ENCODE measurements around the gene HORMAD2.

HORMAD2 gene

GRCh38 chr22:30169002-30169401, 88.7 kb downstream of the HORMAD2 start:
- H3K36me3 ChIP-seq (ENCODE audit: control insufficient read depth in 1 of 2, insufficient read depth in 2 of 2, low read length in 2 of 2), result no peaks in the 10 kb centered on the region
- H3K4me2 ChIP-seq (ENCODE audit: low read length), result no peak overlapping the region
- no peak overlapping the region for H3K18ac ChIP-seq (ENCODE audit: low read length)
- H3K14ac ChIP-seq (ENCODE audit: low read length), result no peak overlapping the region
- no peak overlapping the region for H2BK12ac ChIP-seq (ENCODE audit: low read length)
- no CpG with 5 or more reads among the region's 1 CpG for WGBS (ENCODE audit: extremely low coverage, insufficient coverage, insufficient read length)
- H3K79me2 ChIP-seq (ENCODE audit: control insufficient read depth, insufficient read depth, low read length, poor library complexity), result no peaks in the 10 kb centered on the region
- no peak overlapping the region for H3K4ac ChIP-seq (ENCODE audit: low read depth, low read length)
- no peak overlapping the region for H3K27ac ChIP-seq (ENCODE audit: low read depth, low read length)
- no peaks in the 10 kb centered on the region for H3K27me3 ChIP-seq (ENCODE audit: insufficient read depth, low read length)
- H2BK5ac ChIP-seq (ENCODE audit: low read depth, low read length, poor library complexity), result no peak overlapping the region
- H3K23ac ChIP-seq (ENCODE audit: low read length), result no peak overlapping the region
- no peak overlapping the region for H3K4me3 ChIP-seq (ENCODE audit: low read depth, low read length)
- H4K12ac ChIP-seq (ENCODE audit: low read depth, low read length), result no peak overlapping the region
- H2AFZ ChIP-seq (ENCODE audit: insufficient read depth, low read length, poor library complexity), result no peak overlapping the region
- H4K8ac ChIP-seq (ENCODE audit: low read depth, low read length), result no peak overlapping the region
- no peaks in the 10 kb centered on the region for H3K4me1 ChIP-seq (ENCODE audit: control insufficient read depth in 1 of 2, insufficient read depth in 2 of 2, low read length in 2 of 2)
- H4K91ac ChIP-seq (ENCODE audit: low read depth, low read length), result no peak overlapping the region
- no peak overlapping the region for H3K9ac ChIP-seq (ENCODE audit: low read length)
- H3K79me1 ChIP-seq (ENCODE audit: low read length), result no peaks in the 10 kb centered on the region
- no peak overlapping the region for H2AK5ac ChIP-seq (ENCODE audit: low read length)
- H2BK120ac ChIP-seq (ENCODE audit: insufficient read depth, low read length, poor library complexity), result no peak overlapping the region
- no peak for DNase-seq
- no peaks in the 10 kb centered on the region for H3K9me3 ChIP-seq (ENCODE audit: insufficient read depth, low read depth, low read length)

DNA sequence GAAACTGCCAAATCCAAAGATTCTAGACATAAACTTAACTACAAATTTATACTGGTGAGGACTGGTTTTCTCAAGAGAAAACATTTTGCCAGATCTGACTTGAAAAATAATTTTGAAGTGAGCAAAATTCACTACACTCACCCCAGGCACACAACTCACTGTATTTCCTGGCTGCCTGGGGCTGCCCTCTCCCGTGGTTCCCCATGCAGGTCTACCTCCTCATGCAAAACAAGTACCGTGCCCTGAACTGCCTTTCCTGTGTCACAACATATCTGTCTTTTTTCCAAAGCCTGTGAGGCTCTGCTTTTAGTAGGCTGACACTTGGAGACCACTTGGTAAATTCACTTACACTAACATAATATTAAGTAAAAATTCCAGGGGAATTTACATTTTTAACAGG, 89.9 kb downstream of the HORMAD2 start:
- Histone ChIP-seq H3K79me1 (ENCODE audit: low read length) (no peaks in the 10 kb centered on the region), H3K4ac (ENCODE audit: low read depth, low read length) (no peak overlapping the region), H3K9ac (ENCODE audit: low read length) (no peak overlapping the region), H3K14ac (ENCODE audit: low read length) (no peak overlapping the region), H2BK120ac (ENCODE audit: insufficient read depth, low read length, poor library complexity) (no peak overlapping the region), H3K36me3 (ENCODE audit: control insufficient read depth in 1 of 2, insufficient read depth in 2 of 2, low read length in 2 of 2) (no peaks in the 10 kb centered on the region), H3K23ac (ENCODE audit: low read length) (no peak overlapping the region), H4K8ac (ENCODE audit: low read depth, low read length) (no peak overlapping the region), H3K79me2 (ENCODE audit: control insufficient read depth, insufficient read depth, low read length, poor library complexity) (no peaks in the 10 kb centered on the region), H3K18ac (ENCODE audit: low read length) (no peak overlapping the region), H3K4me2 (ENCODE audit: low read length) (no peak overlapping the region), H4K91ac (ENCODE audit: low read depth, low read length) (no peak overlapping the region), H2AK5ac (ENCODE audit: low read length) (no peak overlapping the region), H2BK5ac (ENCODE audit: low read depth, low read length, poor library complexity) (no peak overlapping the region), H3K9me3 (ENCODE audit: insufficient read depth, low read depth, low read length) (no peaks in the 10 kb centered on the region), H3K4me3 (ENCODE audit: low read depth, low read length) (no peak overlapping the region), H4K12ac (ENCODE audit: low read depth, low read length) (no peak overlapping the region), H2BK12ac (ENCODE audit: low read length) (no peak overlapping the region), H2AFZ (ENCODE audit: insufficient read depth, low read length, poor library complexity) (no peak overlapping the region), H3K27ac (ENCODE audit: low read depth, low read length) (no peak overlapping the region), H3K4me1 (ENCODE audit: control insufficient read depth in 1 of 2, insufficient read depth in 2 of 2, low read length in 2 of 2) (no peaks in the 10 kb centered on the region), H3K27me3 (ENCODE audit: insufficient read depth, low read length) (no peaks in the 10 kb centered on the region)
- no CpG with 5 or more reads among the region's 2 CpGs for WGBS (ENCODE audit: extremely low coverage, insufficient coverage, insufficient read length)
- DNase-seq, result no peak

DNA sequence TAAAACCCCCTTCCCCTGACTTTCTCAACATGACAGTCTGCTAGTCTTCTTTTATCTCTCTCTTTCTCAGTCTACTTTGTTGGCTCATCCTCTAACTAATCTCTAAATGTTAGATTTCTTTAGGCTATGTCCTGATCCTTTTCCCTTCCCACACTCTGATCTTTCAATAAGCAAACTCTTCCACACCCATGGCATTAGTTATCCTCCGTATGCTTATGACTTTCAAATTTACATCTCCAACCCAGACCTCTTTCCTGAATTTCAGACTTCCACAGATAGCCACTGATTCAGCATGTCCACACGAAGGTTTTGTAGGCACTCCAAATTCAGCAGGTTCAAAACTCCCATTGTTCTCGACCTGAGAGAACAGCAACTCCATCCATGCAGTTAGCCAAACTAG, 90.7 kb downstream of the HORMAD2 start:
- H3K23ac ChIP-seq (ENCODE audit: low read length), result no peak overlapping the region
- no peaks in the 10 kb centered on the region for H3K79me2 ChIP-seq (ENCODE audit: control insufficient read depth, insufficient read depth, low read length, poor library complexity)
- no peaks in the 10 kb centered on the region for H3K9me3 ChIP-seq (ENCODE audit: insufficient read depth, low read depth, low read length)
- H3K4me1 ChIP-seq (ENCODE audit: control insufficient read depth in 1 of 2, insufficient read depth in 2 of 2, low read length in 2 of 2), result no peaks in the 10 kb centered on the region
- no peak overlapping the region for H4K91ac ChIP-seq (ENCODE audit: low read depth, low read length)
- H3K14ac ChIP-seq (ENCODE audit: low read length), result no peak overlapping the region
- WGBS (ENCODE audit: extremely low coverage, insufficient coverage, insufficient read length), result no CpG with 5 or more reads among the region's 3 CpGs
- H3K9ac ChIP-seq (ENCODE audit: low read length), result no peak overlapping the region
- H2BK5ac ChIP-seq (ENCODE audit: low read depth, low read length, poor library complexity), result no peak overlapping the region
- no peak overlapping the region for H2BK12ac ChIP-seq (ENCODE audit: low read length)
- H3K18ac ChIP-seq (ENCODE audit: low read length), result no peak overlapping the region
- no peak overlapping the region for H2BK120ac ChIP-seq (ENCODE audit: insufficient read depth, low read length, poor library complexity)
- H3K4me2 ChIP-seq (ENCODE audit: low read length), result no peak overlapping the region
- no peak for DNase-seq
- no peak overlapping the region for H4K12ac ChIP-seq (ENCODE audit: low read depth, low read length)
- no peak overlapping the region for H3K27ac ChIP-seq (ENCODE audit: low read depth, low read length)
- H4K8ac ChIP-seq (ENCODE audit: low read depth, low read length), result no peak overlapping the region
- no peak overlapping the region for H2AFZ ChIP-seq (ENCODE audit: insufficient read depth, low read length, poor library complexity)
- no peaks in the 10 kb centered on the region for H3K36me3 ChIP-seq (ENCODE audit: control insufficient read depth in 1 of 2, insufficient read depth in 2 of 2, low read length in 2 of 2)
- no peak overlapping the region for H3K4ac ChIP-seq (ENCODE audit: low read depth, low read length)
- H3K79me1 ChIP-seq (ENCODE audit: low read length), result no peaks in the 10 kb centered on the region
- H3K27me3 ChIP-seq (ENCODE audit: insufficient read depth, low read length), result no peaks in the 10 kb centered on the region
- H2AK5ac ChIP-seq (ENCODE audit: low read length), result no peak overlapping the region
- H3K4me3 ChIP-seq (ENCODE audit: low read depth, low read length), result no peak overlapping the region

DNA sequence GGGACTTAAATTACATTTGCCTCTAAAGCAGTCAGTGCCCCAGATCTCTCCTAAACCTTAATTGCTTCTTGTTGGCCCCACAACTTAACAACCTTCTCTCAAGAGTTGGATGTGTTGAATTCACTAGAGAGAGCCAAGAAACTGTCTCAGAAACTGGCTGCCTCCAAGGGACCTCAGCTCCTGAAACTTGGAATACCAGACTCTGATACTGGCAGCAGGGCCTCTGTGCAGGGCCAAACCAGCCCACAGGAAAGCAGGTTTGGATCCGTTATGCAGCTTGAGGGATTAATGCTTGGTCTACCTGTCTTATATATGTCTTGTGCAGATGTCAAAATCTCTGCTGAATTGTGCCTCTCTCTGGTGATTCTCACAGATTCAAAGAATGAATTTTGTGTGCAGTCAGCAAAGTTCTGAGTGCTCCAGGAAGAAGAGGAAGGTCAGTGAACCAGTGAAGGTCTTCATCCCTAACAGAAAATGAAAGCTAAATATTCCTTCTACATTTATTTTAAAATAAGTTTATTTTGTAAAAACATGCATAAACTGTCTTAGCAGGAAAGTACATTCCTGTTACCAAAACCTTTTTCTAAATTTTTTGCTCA, 95.5 kb downstream of the HORMAD2 start:
- Histone ChIP-seq H3K14ac (ENCODE audit: low read length) (no peak overlapping the region), H2BK5ac (ENCODE audit: low read depth, low read length, poor library complexity) (no peak overlapping the region), H3K27me3 (ENCODE audit: insufficient read depth, low read length) (no peaks in the 10 kb centered on the region), H3K4me3 (ENCODE audit: low read depth, low read length) (no peak overlapping the region), H3K36me3 (ENCODE audit: control insufficient read depth in 1 of 2, insufficient read depth in 2 of 2, low read length in 2 of 2) (no peaks in the 10 kb centered on the region), H3K9ac (ENCODE audit: low read length) (no peak overlapping the region), H2BK12ac (ENCODE audit: low read length) (no peak overlapping the region), H2AFZ (ENCODE audit: insufficient read depth, low read length, poor library complexity) (no peak overlapping the region), H2BK120ac (ENCODE audit: insufficient read depth, low read length, poor library complexity) (no peak overlapping the region), H4K8ac (ENCODE audit: low read depth, low read length) (no peak overlapping the region), H3K4ac (ENCODE audit: low read depth, low read length) (no peak overlapping the region), H3K9me3 (ENCODE audit: insufficient read depth, low read depth, low read length) (no peaks in the 10 kb centered on the region), H3K4me1 (ENCODE audit: control insufficient read depth in 1 of 2, insufficient read depth in 2 of 2, low read length in 2 of 2) (no peaks in the 10 kb centered on the region), H3K4me2 (ENCODE audit: low read length) (no peak overlapping the region), H3K27ac (ENCODE audit: low read depth, low read length) (no peak overlapping the region), H2AK5ac (ENCODE audit: low read length) (no peak overlapping the region), H3K79me1 (ENCODE audit: low read length) (no peaks in the 10 kb centered on the region), H3K79me2 (ENCODE audit: control insufficient read depth, insufficient read depth, low read length, poor library complexity) (no peaks in the 10 kb centered on the region), H3K23ac (ENCODE audit: low read length) (no peak overlapping the region), H4K12ac (ENCODE audit: low read depth, low read length) (no peak overlapping the region), H3K18ac (ENCODE audit: low read length) (no peak overlapping the region), H4K91ac (ENCODE audit: low read depth, low read length) (no peak overlapping the region)
- no CpG with 5 or more reads among the region's 1 CpG for WGBS (ENCODE audit: extremely low coverage, insufficient coverage, insufficient read length)
- DNase-seq, result no peak

Measured in trophoblast cell (in vitro differentiated cells and primary cell).